HUES48 (cell line): Measurements from ENCODE around the gene HNRNPL.
"Not testable (repeated sequence)": the region's sequence is repeated elsewhere in the genome, so short reads cannot be mapped to it uniquely, and the experiment has no call there.

Experiments
- H3K27ac ChIP-seq: one replicate; pipeline ENCODE4 v1.7.0; 2013; ENCODE audit warnings: low read depth, low read length, inconsistent platforms
- H3K27me3 ChIP-seq: 2 replicates; pipeline ENCODE4 v1.6.1; 2013; ENCODE audit warnings: mild to moderate bottlenecking, low read length; ENCODE audit not compliant: control insufficient read depth, insufficient read depth
- H3K36me3 ChIP-seq: 2 replicates; pipeline ENCODE4 v1.6.1; 2013; ENCODE audit warnings: low read length; ENCODE audit not compliant: control insufficient read depth, insufficient read depth
- H3K4me1 ChIP-seq: 2 replicates; pipeline ENCODE4 v1.6.1; 2013; ENCODE audit warnings: mild to moderate bottlenecking, low read length; ENCODE audit not compliant: control insufficient read depth, insufficient read depth
- H3K4me3 ChIP-seq: 2 replicates; pipeline ENCODE4 v1.5.1; 2013; ENCODE audit warnings: mild to moderate bottlenecking, low read depth, low read length
- H3K9ac ChIP-seq: 2 replicates; pipeline ENCODE4 v1.6.1; 2013; ENCODE audit warnings: mild to moderate bottlenecking, low read depth, low read length, moderate library complexity
- H3K9me3 ChIP-seq: 2 replicates; pipeline ENCODE4 v1.6.1; 2013; ENCODE audit warnings: low read length; ENCODE audit not compliant: control insufficient read depth, insufficient read depth

Gene HNRNPL

DNA sequence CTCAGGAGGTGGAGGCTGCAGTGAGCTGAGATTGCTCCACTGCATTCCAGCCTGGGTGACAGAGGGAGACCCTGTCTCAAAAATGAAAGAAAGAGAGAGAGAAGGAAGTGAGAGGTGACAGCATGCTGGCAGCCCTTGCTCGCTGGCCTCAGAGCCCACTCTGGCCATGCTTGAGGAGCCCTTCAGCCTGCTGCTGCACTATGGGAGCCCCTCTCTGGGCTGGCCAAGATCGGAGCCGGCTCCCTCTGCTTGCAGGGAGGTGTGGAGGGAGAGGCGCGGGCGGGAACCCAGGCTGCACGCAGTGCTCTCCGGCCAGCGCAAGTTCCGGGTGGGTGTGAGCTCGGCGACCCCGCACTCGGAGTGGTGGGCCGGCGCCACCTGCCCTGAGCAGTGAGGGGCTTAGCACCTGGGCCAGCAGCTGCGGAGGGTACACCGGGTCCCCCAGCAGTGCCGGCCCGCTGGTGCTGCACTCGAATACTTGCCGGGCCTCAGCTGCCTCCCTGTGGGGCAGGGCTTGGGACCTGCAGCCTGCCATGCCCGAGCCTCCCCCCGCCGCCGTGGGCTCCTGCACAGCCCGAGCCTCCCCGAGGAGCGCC, 28.5 kb downstream of the HNRNPL start:
- H3K27ac ChIP-seq = not testable (repeated sequence)

DNA sequence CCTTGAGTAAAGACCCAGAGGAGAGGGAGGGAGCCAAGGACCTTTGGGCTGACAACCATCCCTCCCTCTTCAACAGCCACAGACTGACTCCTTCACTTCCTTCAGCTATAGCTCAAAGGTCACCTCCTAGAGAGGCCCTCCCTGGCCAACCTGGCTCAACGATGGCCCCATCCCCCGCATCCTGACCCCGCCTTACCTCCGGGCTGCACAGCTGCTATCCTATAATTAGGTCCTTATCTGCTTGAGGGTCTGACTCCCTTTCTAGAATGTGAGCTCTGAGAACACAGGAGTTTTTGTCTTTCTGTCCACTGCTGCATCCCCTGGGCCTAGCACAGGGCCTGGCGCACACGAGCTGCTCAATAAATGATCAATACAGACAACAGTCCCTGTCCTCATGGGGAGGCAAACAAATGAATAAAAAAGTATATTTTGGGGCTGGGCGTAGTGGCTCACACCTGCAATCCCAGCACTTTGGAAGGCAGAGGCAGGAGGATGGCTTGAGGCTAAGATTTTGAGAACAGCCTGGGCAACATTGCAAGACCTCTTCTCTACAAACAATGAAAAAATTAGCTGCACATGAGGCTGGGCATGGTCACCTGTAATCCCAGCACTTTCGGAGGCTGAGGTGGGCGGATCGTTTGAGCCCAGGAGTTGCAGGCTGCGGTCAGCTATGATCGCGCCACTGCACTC, 30.4 kb downstream of the HNRNPL start:
- Histone ChIP-seq H3K9me3 (no peaks in the 10 kb centered on the region; the same call in 1 of the 2 replicates), H3K27ac (no peak overlapping the region), H3K4me1 (peaks cover 8% of the 10 kb centered on the region; the same call in 1 of the 2 replicates), H3K9ac (no peak overlapping the region), H3K27me3 (no peaks in the 10 kb centered on the region), H3K36me3 (peaks cover 46% of the 10 kb centered on the region), H3K4me3 (no peak overlapping the region)

More for the DNA sequence above, 28.5 kb downstream of the HNRNPL start:
- H3K27me3 ChIP-seq, H3K4me3 ChIP-seq, H3K9ac ChIP-seq, H3K9me3 ChIP-seq: not testable (repeated sequence)
- Histone ChIP-seq H3K36me3 (peaks cover 35% of the 10 kb centered on the region), H3K4me1 (peaks cover 20% of the 10 kb centered on the region; the same call in 1 of the 2 replicates)

DNA sequence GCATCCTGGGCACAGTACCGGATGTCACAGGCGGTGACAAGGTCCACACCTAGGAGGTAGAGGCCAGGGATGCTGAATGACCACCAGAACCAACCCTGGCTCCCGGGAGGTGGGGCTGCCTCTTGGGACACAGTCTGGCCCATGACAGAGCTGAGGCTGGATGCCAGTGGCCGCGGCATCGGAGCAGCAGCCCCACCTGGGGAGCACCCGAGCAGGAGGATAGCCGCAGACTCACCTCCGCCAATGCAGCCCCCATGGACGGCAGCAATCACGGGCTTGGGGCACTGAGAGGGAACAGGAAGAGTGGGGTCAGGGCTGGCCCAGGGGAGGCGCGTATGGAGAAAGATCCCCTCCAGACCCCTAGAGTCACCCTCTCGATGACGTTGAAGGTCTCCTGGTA, 32.7 kb downstream of the HNRNPL start:
- Histone ChIP-seq H3K27me3 (no peaks in the 10 kb centered on the region), H3K4me3 (no peak overlapping the region), H3K27ac (no peak overlapping the region), H3K9ac (no peak overlapping the region), H3K36me3 (peaks cover 43% of the 10 kb centered on the region), H3K9me3 (no peaks in the 10 kb centered on the region; the same call in 1 of the 2 replicates), H3K4me1 (no peaks in the 10 kb centered on the region)

GRCh38 chr19:38816131-38816750, 33.5 kb downstream of the HNRNPL start:
- no peaks in the 10 kb centered on the region; the same call in 1 of the 2 replicates for H3K9me3 ChIP-seq

GRCh38 chr19:38815059-38816001, 34.5 kb downstream of the HNRNPL start:
- no peaks in the 10 kb centered on the region for H3K4me1 ChIP-seq
- H3K9me3 ChIP-seq = no peaks in the 10 kb centered on the region; the same call in 1 of the 2 replicates
- H3K9ac ChIP-seq = no peak overlapping the region
- no peak overlapping the region for H3K4me3 ChIP-seq
- no peak overlapping the region for H3K27ac ChIP-seq
- no peaks in the 10 kb centered on the region for H3K27me3 ChIP-seq
- H3K36me3 ChIP-seq = peaks cover 39% of the 10 kb centered on the region

More at GRCh38 chr19:38816131-38816750, 33.5 kb downstream of the HNRNPL start:
- no peak overlapping the region for H3K4me3 ChIP-seq
- H3K36me3 ChIP-seq = peaks cover 43% of the 10 kb centered on the region
- no peaks in the 10 kb centered on the region for H3K4me1 ChIP-seq
- H3K27ac ChIP-seq = no peak overlapping the region
- no peaks in the 10 kb centered on the region for H3K27me3 ChIP-seq
- no peak overlapping the region for H3K9ac ChIP-seq

DNA sequence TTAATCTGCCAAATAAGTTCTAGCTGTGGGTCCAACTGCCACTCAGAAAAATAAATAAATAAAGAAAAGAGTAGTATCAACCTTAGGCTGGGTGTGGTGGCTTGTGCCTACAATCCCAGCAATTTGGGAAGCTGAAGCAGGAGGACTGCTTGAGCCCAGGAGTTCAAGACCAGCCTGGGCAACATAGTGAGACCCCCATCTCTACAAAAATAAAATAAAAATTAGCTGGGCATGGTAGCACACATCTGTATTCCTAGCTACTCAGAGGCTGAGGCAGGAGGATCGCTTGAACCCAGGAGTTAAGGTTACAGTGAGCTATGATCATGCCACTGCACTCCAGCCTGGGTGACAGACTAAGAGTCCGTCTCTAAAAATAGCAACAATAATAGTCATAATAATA, 35.9 kb downstream of the HNRNPL start:
- not testable (repeated sequence) for H3K9ac ChIP-seq, H3K9me3 ChIP-seq, H3K27me3 ChIP-seq, H3K4me3 ChIP-seq, H3K4me1 ChIP-seq, H3K27ac ChIP-seq
- peaks cover 34% of the 10 kb centered on the region for H3K36me3 ChIP-seq

- no peak overlapping the region for H3K27ac ChIP-seq
- peaks cover 34% of the 10 kb centered on the region for H3K36me3 ChIP-seq
- no peak overlapping the region for H3K4me3 ChIP-seq
- H3K9me3 ChIP-seq = no peaks in the 10 kb centered on the region
- no peaks in the 10 kb centered on the region for H3K4me1 ChIP-seq
- no peak overlapping the region for H3K9ac ChIP-seq
- H3K27me3 ChIP-seq = no peaks in the 10 kb centered on the region
Measured at GRCh38 chr19:38813323-38813722, 36.5 kb downstream of the HNRNPL start.

DNA sequence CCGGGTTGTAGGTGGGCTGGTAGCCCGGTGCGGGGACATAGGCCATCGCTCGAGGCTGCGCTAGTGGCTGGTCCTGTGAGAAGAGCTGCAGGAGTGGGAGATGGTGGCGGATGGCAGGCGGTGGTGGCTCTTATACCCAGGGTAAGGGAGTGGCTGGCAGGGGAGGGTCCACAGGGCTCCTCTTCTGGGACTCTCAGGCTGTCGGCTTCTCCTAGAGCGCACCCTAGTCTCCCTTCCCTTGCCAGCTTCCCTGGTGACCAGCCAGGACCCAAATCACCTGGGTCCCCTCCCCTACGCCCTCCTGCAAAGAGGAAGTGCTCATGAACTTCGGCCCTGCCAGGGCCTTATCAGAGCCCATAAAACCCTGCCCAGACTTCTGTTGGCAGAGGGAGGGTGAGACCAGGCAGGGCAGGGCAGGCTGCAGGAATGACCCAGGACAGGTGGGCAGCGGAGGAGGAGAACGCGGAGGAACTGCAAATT, 36.9 kb downstream of the HNRNPL start, which contains the start of gene LGALS4:
Gene LGALS4, minus strand, starts transcription at position 105 of the 480 bp plus-strand sequence. Its CDS starts 59 bp downstream, at position 46.
- Histone ChIP-seq H3K4me1 (no peaks in the 10 kb centered on the region), H3K9ac (no peak within 1 kb of the TSS), H3K36me3 (peaks cover 30% of the 10 kb centered on the region), H3K27me3 (no peaks in the 10 kb centered on the region), H3K9me3 (no peaks in the 10 kb centered on the region), H3K27ac (no peak within 1 kb of the TSS), H3K4me3 (no peak within 1 kb of the TSS)

- Histone ChIP-seq H3K9ac (no peak overlapping the region), H3K4me3 (no peak overlapping the region), H3K4me1 (no peaks in the 10 kb centered on the region), H3K27ac (no peak overlapping the region), H3K36me3 (peaks cover 24% of the 10 kb centered on the region), H3K9me3 (no peaks in the 10 kb centered on the region), H3K27me3 (no peaks in the 10 kb centered on the region)
Measured at GRCh38 chr19:38812009-38812840, 37.6 kb downstream of the HNRNPL start.
